ENCODE results near the gene MBD3L5.
"Not testable (repeated sequence)": the region's sequence is repeated elsewhere in the genome, so short reads cannot be mapped to it uniquely, and the experiment has no call there.

The MBD3L5 gene

DNA sequence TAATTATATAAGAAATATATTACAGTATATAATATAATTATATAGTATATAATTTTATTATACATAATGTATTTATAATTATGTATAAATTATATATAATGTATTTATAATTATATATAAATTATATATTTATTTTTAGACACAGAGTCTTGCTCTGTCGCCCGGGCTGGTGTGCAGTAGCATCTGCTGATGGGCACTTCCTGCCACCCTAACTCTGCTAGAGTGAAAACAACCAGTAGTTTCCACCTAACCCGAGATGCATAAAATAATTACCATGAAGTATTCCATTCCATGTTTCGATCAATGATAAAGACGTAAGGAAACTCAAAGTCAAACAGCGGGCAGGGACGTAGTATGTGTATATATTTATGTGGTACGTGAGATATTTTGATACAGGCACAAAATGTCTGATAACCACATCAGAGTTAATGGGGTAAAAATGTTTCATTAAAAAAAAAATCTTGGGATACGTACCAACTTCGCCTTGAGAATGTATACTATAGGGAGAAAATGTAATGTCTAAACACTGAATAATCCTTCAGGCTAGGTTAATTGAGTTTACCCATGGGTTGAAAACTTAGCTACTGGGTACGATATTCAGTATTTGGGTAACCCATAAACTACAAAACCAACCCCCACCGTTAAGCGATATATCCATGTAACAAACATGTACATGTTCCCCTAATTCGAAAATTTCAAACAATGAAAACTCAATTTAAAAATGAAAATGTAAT, 24.4 kb downstream of the MBD3L5 start:
- DNase-seq: not testable (repeated sequence)

DNA sequence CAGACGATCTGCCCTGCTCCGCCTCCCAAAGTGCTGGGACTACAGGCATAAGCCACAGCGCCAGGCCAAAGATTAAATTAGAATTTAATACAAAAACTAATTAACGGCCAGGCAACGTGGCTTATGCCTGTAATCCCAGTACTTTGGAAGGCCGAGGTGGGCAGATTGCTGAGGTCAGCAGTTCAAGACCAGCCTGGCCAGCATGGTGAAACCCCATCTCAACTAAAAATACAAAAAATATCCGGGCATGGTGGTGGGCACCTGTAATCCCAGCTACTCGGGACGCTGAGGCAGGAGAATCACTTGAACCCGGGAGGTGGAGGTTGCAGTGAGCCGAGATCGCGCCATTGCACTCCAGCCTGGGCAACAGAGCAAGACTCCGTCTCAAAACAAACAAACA, 25.3 kb downstream of the MBD3L5 start:
- DNase-seq: not testable (repeated sequence)

DNA sequence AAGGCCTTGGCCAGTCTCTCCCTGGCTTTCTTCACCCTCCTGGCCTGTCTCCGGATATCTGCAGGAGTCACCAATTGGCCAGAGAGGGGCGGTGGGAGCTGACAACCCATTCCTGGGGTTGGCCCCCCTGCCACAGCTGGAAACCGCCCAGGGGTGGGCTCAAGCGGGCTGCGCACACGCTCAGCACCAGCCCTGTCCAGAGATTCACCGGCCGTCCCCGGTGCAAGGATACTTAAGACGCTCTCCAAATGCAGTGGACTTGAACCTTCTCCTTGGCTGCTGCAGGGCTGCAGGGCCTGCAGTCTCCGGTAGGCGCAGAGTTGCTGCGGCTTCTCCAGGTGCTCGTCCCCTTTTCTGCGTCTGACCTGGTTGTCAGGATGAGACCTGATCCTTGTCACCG, 26.0 kb downstream of the MBD3L5 start:
- DNase-seq: not testable (repeated sequence)

DNA sequence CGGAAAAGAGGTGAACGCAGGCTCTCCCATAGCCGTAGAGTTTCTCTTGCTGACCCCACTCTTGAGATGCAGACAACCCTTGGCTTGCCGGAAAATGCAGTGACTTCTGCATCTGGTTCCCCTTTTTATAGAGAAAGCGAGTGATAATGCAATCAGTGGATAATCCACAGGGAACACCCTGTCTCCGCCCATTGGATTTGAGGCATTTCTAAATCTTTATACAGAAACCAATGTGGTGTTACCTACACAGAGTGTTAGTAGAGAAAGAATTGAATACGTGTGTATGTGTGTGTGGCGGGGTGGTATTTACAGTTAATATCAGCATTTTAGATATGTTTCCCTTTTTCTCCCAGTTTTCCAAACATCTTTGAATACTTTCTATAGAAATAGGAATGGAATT, 28.2 kb downstream of the MBD3L5 start, which contains the start of gene MBD3L3:
MBD3L3 (minus strand) TSS at position 101 of the 400 bp plus-strand sequence; CDS start at position 30, 71 bp downstream.
- not testable (repeated sequence) for DNase-seq

DNA sequence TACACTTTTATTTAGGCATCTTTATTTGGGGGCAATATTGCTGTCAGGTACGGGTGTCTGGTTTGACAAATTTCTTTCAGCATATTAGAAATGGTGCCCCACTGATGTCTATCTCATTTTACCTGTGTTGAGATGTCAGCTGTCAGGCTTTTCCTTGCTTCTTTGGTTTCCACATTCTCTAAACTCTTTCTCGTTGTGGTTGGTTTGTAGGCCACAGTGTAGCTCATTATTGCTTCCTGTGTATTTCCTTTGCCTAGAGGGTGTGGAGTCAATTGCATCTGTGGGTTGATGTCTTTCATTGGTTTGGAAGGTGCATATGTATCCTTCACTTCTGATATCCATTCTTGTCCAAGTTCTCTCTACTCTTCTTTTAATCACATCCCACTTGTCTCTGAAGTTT, 29.6 kb downstream of the MBD3L5 start:
- DNase-seq: not testable (repeated sequence)

DNA sequence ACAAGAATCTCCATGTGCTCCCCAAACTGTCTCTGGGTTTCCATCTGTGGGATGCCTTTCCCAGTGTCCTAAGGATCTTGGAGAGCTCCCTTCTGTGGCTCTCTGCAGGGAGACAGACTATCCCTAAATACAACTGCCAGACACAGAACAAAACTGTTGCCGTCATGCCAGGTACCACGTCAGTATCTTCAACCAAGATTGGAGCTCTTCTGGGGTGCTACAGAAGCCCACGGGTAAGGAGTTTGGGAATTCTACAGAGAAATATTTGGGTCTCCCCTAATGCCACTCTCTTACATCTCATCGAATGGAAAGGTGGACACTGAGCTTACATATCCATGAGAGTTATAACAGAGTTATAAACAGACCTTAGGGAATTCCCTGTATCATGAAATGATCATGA, 33.0 kb downstream of the MBD3L5 start:
- no peak for DNase-seq

DNA sequence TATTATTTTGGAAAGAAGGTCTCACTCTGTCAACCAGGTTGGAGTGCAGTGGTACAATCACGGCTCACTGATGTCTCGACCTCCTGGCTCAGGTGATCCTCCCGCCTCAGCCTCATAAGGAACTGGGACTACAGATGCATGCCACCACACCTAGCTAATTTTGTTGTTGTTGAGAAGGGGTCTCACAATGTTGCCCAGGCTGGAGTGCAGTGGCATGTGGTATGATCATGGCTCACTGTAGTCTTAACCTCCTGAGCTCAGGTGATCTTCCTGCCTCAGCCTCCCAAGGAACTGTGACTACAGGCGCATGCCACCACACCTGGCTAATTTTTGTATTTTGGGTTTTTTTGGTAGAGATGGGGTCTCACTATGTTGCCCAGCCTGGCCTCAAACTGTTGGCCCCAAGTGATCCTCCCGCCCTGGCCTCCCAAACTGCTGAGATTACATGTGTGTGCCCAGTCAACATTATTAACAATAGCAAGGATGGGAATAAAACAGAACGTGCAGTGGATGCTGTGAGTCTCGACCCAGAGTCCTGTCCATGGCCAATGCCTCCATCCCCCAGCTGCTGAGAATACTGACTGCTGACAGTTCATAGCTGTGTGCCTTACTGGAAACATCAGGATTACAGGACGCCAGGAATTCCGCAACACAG, 33.5 kb downstream of the MBD3L5 start:
- no peak for DNase-seq

DNA sequence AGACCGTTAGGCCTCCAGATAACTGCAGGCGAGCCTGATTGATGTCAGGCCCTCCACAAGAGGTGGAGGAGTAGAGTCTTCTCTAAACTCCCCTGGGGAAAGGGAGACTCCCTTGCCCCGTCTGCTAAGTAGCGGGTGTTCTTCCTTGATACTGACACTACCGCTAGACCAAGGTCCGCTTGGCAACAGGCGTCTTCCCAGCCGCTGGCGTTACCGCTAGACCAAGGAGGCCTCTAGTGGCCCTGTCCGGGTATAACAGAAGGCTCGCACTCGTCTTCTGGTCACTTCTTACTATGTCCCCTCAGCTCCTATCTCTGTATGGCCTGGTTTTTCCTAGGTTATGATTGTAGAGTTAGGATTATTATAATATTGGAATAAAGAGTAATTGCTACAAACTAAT, 36.7 kb downstream of the MBD3L5 start:
- DNase-seq: not testable (repeated sequence)

DNA sequence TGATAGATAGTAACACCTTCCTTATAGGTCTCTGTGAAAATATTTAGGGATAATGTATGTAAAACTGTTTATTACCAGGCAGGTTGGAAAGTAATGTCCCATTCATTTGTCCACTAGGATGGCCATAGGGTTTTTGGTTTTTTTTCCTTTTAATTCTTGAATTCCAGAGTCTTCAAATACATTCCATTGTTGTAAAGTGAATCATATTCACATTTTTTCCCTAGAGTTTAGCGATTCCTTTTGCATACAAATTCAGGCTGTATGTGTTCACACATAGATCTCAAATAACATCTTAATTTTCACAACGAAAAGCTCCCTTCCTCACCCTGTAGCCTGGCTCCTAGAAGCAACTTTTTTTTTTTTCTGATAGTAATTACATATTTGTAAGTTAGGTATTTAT, 37.3 kb downstream of the MBD3L5 start:
- DNase-seq: no peak

DNA sequence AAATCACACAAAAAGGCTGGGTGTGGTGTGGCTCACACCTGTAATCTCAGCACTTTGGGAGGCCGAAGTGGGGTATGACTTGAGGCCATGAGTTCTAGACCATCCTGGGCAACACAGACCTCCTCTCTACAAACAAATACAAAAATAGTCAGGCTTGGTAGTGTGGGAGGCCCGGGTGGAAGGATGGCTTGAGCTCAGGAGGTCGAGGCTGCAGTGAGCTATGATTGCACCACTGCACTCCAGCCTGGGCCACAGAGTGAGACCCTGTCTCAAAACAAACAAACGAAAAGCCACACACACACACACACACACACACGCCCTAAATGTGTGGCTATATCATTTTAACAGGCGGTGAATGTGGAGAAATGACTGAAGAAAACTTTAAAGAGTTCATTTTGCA, 38.2 kb downstream of the MBD3L5 start:
- no peak for DNase-seq

DNA sequence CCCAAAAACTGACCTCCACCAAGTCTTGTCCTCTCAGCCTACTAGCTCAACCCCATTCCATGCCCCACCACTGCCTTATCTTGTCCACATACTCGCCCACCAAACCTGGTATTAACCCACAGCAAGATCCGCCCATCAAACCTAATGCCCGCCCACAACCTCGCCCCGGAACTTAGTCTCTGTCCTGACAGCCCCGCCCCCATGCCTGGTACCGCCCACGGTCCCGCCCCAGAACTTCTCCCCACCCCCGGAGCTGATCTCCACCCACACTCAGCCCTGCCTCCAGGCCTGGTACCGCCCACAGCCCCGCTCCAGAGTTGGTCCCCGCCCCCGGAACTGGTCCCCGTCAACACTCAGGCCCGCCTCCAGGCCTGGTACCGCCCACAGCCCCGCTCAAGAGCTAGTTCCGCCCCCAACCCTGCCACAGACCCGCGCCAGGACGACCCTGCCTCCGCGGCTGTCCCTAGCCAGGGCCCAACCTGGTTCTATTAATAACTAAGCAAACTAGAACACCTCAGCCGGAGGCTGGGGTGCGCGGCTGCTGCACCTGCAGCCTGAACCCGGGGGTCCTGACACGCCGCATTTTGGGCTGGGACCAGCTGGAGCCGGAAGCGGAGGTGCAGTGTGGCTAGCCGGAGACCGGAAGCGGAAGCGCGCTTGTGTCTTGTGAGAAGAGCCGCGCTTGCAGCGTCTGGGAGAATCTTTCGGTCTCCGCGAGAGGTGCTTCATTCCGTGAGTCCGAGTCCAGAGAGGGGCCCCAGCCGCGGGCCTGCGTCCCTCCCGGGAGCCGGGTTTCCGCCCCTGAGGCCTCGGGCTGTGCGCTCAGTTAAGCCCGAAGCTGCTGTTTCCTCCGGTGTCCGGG, 38.9 kb downstream of the MBD3L5 start, which contains the start of gene ZNF557:
ZNF557 (plus strand) TSS at position 662 of the 862 bp plus-strand sequence. CDS start 5,372 bp downstream, outside the sequence.
- peak; percentile 70 for DNase-seq

DNA sequence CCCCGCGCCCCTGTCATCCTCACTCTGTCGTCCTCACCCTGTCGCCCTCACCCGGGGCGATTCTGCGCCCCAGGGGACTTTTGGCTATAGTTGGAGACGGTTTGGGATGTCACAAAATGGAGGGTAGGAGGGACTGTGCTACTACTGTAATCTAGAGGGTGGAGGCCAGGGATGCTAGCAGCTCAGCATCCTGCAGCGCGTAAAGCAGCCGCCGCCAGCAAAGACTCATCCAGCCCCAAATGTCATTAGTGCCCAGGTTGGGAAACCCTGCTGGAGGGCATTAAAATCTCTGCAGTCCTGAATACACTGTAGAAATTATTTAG, 39.5 kb downstream of the MBD3L5 start:
- DNase-seq: no peak

DNA sequence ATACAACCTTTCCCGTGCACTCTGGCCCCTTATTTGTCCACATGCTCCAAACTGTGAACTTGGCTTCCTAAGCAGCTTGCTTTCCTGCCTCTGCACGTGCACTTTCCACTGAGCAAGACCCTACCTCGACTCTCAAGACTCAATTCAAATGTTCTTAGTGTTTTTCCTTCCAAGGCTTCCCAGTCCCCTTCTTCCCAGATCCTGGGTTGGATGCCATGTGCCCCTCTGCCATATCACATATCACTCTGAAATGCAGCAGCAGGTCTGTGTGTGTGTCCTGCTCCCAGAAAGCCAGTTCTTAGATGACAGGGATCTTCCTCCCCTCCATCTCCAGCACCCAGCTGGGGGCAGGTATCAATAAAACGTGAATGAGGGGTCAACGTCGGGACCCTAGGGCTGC, 42.2 kb downstream of the MBD3L5 start:
- DNase-seq: no peak

DNA sequence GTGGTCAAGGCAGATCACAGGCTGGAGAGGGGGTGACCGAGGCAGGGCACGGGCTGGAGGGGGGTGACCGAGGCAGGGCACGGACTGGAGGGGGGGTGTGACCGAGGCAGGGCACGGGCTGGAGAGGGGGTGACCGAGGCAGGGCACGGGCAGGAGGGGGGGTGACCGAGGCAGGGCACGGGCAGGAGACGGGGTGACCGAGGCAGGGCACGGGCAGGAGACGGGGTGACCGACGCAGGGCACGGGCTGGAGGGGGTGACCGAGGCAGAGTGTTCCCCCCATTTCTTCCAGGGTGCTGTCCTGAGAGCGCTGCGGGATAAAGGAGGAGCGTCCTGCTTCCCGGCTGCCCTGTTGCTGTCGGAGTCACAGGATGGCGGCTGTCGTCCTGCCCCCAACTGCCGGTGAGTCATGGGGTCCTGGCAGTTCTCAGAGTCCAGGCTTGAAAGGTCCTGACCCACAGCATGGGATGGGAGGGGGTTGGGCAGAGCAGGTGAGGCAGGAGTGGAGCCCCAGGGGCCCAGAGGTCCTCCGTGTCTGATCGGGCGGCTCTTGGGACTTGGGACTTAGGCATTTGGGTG, 44.4 kb downstream of the MBD3L5 start:
- no peak for DNase-seq

DNA sequence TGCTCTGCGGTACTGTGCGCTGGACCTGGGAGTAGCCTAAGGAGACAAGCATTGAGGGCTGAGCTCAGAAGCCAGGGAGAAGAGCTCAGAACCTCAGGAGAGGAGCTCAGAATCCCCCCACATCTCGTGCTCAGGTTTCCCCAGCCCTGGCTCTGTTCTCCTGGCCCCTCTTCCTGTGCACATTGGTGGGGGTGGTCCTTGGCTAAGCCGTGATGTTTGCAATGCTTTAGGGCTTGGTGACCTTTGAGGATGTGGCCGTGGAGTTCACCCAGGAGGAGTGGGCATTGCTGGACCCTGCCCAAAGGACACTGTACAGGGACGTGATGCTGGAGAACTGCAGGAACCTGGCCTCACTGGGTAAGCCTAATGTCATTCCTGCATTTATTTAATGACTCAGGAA, 45.8 kb downstream of the MBD3L5 start:
- no peak for DNase-seq

DNA sequence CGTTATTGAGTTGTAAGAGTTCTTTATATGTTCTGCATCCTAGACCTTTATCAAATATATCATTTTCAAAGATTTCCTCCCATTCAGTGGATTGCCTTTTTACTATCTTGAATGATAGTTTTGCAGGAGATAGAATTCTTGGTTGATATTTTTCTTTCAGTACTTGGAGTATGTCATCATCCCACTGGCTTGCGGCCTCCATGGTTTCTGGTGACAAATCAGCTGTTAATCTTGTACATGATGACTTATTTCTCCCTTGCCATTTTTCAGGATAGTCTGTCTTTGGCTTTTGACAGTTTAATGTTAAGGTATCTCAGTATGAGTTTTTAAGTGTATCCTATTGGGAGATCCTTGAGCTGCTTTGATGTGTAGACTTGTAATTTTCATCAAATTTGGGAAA, 47.6 kb downstream of the MBD3L5 start:
- no peak for DNase-seq
